Mesendoderm (in vitro differentiated cells): Measurements from ENCODE around the gene CFAP97D1.

Experiments
- DNase-seq: peaks from one replicate; pipeline ENCODE4 v3.0.0; 2013
- H2AK5ac ChIP-seq: 2 replicates; pipeline ENCODE4 v1.6.1; 2013; ENCODE audit warnings: low read length, inconsistent platforms
- H2BK120ac ChIP-seq: 2 replicates; pipeline ENCODE4 v1.6.1; 2013; ENCODE audit warnings: low read depth, mild to moderate bottlenecking, low read length, moderate library complexity, mixed read lengths
- H2BK15ac ChIP-seq: replicated peaks from 2 replicates; pipeline ENCODE4 v1.6.1; 2013; ENCODE audit warnings: low read depth, mild to moderate bottlenecking, moderate library complexity
- H2BK5ac ChIP-seq: 2 replicates; pipeline ENCODE4 v1.6.1; 2013; ENCODE audit warnings: low read length, inconsistent platforms
- H3K18ac ChIP-seq: 2 replicates; pipeline ENCODE4 v1.6.1; 2013; ENCODE audit warnings: mild to moderate bottlenecking, low read length, mixed read lengths
- H3K23ac ChIP-seq: one replicate; pipeline ENCODE4 v1.6.1; 2013; ENCODE audit warnings: low read length
- H3K27ac ChIP-seq: 2 replicates; pipeline ENCODE4 v1.5.1; 2013; ENCODE audit warnings: low read depth, mild to moderate bottlenecking, inconsistent platforms, low read length, moderate library complexity
- H3K27me3 ChIP-seq: 2 replicates; pipeline ENCODE4 v1.6.1; 2013; ENCODE audit warnings: low read length, control low read depth, mild to moderate bottlenecking, inconsistent platforms; ENCODE audit not compliant: insufficient read depth, poor library complexity
- H3K36me3 ChIP-seq: 2 replicates; pipeline ENCODE4 v1.6.1; 2013; ENCODE audit warnings: low read length, inconsistent platforms; ENCODE audit not compliant: control insufficient read depth, insufficient read depth
- H3K4ac ChIP-seq: one replicate; pipeline ENCODE4 v1.6.1; 2013; ENCODE audit warnings: low read depth, mild to moderate bottlenecking, low read length, moderate library complexity
- H3K4me1 ChIP-seq: 2 replicates; pipeline ENCODE4 v1.6.1; 2013; ENCODE audit warnings: low read depth, low read length, inconsistent platforms; ENCODE audit not compliant: control insufficient read depth
- H3K4me2 ChIP-seq: 2 replicates; pipeline ENCODE4 v1.6.1; 2013; ENCODE audit warnings: low read length
- H3K4me3 ChIP-seq: 2 replicates; pipeline ENCODE4 v1.5.1; 2013; ENCODE audit warnings: mild to moderate bottlenecking, low read length
- H3K56ac ChIP-seq: one replicate; pipeline ENCODE4 v1.6.1; 2013; ENCODE audit warnings: low read length
- H3K79me1 ChIP-seq: 2 replicates; pipeline ENCODE4 v1.6.1; 2013; ENCODE audit warnings: low read length, inconsistent platforms
- H3K79me2 ChIP-seq: 2 replicates; pipeline ENCODE4 v1.6.1; 2013; ENCODE audit warnings: mild to moderate bottlenecking, low read length; ENCODE audit not compliant: control insufficient read depth, insufficient read depth
- H3K9ac ChIP-seq: 2 replicates; pipeline ENCODE4 v1.6.1; 2013; ENCODE audit warnings: low read length, inconsistent platforms
- H4K5ac ChIP-seq: one replicate; pipeline ENCODE4 v1.6.1; 2013; ENCODE audit warnings: low read length
- H4K8ac ChIP-seq: one replicate; pipeline ENCODE4 v1.6.1; 2013; ENCODE audit warnings: low read depth, mild to moderate bottlenecking, control low read depth, low read length, moderate library complexity
- WGBS: extraction: QIAGEN DNeasy Blood & Tissue Kit; methylation state at CpG from one replicate; pipeline ENCODE4 v1.1.7; 2013; ENCODE audit warnings: low lambda C conversion rate, missing lambda C conversion rate; ENCODE audit not compliant: insufficient coverage; ENCODE audit errors: extremely low coverage; 5-methylcytosine and 5-hydroxymethylcytosine counted together

Gene CFAP97D1

GRCh38 chr17:43827596-43827995 is 47.4 kb downstream of the CFAP97D1 start:
- H4K5ac ChIP-seq, result no peak overlapping the region
- no peaks in the 10 kb centered on the region for H3K36me3 ChIP-seq
- no peak overlapping the region for H4K8ac ChIP-seq
- no peak overlapping the region for H3K9ac ChIP-seq
- no peaks in the 10 kb centered on the region for H3K79me1 ChIP-seq
- H2AK5ac ChIP-seq, result no peak overlapping the region
- H3K4ac ChIP-seq, result no peak overlapping the region
- no peak overlapping the region for H2BK5ac ChIP-seq
- DNase-seq, result no peak
- no peak overlapping the region for H3K27ac ChIP-seq
- H3K18ac ChIP-seq, result no peak overlapping the region
- H3K4me3 ChIP-seq, result no peak overlapping the region
- no peak overlapping the region for H2BK15ac ChIP-seq
- no peak overlapping the region for H3K56ac ChIP-seq
- no peak overlapping the region for H3K4me2 ChIP-seq
- WGBS, result no CpG with 5 or more reads among the region's 9 CpGs
- no peak overlapping the region for H2BK120ac ChIP-seq
- H3K27me3 ChIP-seq, result no peaks in the 10 kb centered on the region
- H3K4me1 ChIP-seq, result no peaks in the 10 kb centered on the region
- no peaks in the 10 kb centered on the region for H3K79me2 ChIP-seq
- H3K23ac ChIP-seq, result no peak overlapping the region

DNA sequence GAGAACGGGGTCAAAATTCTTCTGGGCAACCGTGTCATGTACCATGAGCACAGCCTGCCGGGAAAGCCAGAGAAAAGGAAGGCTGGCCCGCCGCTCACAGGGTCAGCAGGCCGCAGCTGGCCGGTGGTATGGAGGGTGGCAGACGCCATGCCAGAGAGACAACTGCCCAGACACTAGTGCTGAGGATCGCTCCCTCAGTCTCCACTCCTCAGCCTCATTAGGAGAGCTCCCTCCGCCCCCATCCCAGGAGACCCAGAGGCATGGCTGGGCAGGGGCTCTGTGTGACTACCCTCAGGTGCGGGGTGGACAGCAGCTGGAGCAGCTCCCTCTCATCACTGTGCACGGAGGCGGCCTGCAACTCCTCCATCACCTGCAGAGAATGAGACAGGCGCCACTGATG is 49.5 kb downstream of the CFAP97D1 start:
- Histone ChIP-seq H3K27ac (no peak overlapping the region), H3K4me3 (no peak overlapping the region), H3K79me1 (no peaks in the 10 kb centered on the region), H4K8ac (no peak overlapping the region), H3K4ac (no peak overlapping the region), H3K79me2 (no peaks in the 10 kb centered on the region), H3K9ac (no peak overlapping the region), H2BK5ac (no peak overlapping the region), H3K27me3 (peaks cover 2% of the 10 kb centered on the region), H3K4me2 (no peak overlapping the region), H3K56ac (no peak overlapping the region), H3K23ac (no peak overlapping the region), H3K18ac (no peak overlapping the region), H2BK120ac (no peak overlapping the region), H4K5ac (no peak overlapping the region), H3K36me3 (no peaks in the 10 kb centered on the region), H2BK15ac (no peak overlapping the region), H3K4me1 (no peaks in the 10 kb centered on the region), H2AK5ac (no peak overlapping the region)
- WGBS, result no CpG with 5 or more reads among the region's 14 CpGs
- no peak for DNase-seq

GRCh38 chr17:43830510-43831140 is 50.4 kb downstream of the CFAP97D1 start:
- WGBS, result no CpG with 5 or more reads among the region's 7 CpGs
- Histone ChIP-seq H2BK120ac (no peak overlapping the region), H2AK5ac (no peak overlapping the region), H3K79me2 (no peaks in the 10 kb centered on the region), H4K5ac (no peak overlapping the region), H2BK15ac (no peak overlapping the region), H3K18ac (no peak overlapping the region), H3K36me3 (no peaks in the 10 kb centered on the region), H4K8ac (no peak overlapping the region), H3K56ac (no peak overlapping the region), H3K23ac (no peak overlapping the region), H3K4me1 (no peaks in the 10 kb centered on the region), H3K27me3 (peaks cover 2% of the 10 kb centered on the region), H3K79me1 (no peaks in the 10 kb centered on the region), H3K4me3 (no peak overlapping the region), H3K9ac (no peak overlapping the region), H3K4ac (no peak overlapping the region), H3K27ac (no peak overlapping the region), H2BK5ac (no peak overlapping the region), H3K4me2 (no peak overlapping the region)
- DNase-seq, result peak; percentile 6

DNA sequence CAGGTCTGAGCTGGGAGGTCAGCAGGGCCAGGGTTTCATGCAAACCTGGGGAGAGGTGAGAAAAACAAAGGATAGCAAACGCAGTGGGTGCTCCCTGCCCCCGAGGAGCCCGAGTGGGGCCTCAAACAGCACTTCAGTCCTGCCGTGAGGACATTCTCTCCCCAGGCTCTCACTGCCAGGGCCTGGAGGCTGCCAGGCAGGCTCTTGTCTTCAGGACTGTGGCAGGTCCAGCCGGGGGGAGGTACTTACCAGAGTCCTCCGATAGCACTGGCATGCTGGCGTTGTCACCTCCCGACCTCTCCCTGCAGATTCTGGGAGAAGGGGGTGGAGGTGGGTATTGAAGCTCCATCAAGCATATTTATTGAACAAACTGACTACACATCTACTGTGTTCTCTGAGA is 51.4 kb downstream of the CFAP97D1 start:
- Histone ChIP-seq H3K56ac (no peak overlapping the region), H4K8ac (no peak overlapping the region), H3K79me1 (no peaks in the 10 kb centered on the region), H2BK120ac (no peak overlapping the region), H3K4me2 (no peak overlapping the region), H3K79me2 (no peaks in the 10 kb centered on the region), H3K18ac (no peak overlapping the region), H4K5ac (no peak overlapping the region), H3K27me3 (peaks cover 2% of the 10 kb centered on the region), H3K36me3 (no peaks in the 10 kb centered on the region), H3K4me3 (no peak overlapping the region), H3K9ac (no peak overlapping the region), H2BK15ac (no peak overlapping the region), H3K27ac (no peak overlapping the region), H3K4me1 (no peaks in the 10 kb centered on the region), H2AK5ac (no peak overlapping the region), H2BK5ac (no peak overlapping the region), H3K23ac (no peak overlapping the region), H3K4ac (no peak overlapping the region)
- peak; percentile 11 for DNase-seq
- no CpG with 5 or more reads among the region's 8 CpGs for WGBS

DNA sequence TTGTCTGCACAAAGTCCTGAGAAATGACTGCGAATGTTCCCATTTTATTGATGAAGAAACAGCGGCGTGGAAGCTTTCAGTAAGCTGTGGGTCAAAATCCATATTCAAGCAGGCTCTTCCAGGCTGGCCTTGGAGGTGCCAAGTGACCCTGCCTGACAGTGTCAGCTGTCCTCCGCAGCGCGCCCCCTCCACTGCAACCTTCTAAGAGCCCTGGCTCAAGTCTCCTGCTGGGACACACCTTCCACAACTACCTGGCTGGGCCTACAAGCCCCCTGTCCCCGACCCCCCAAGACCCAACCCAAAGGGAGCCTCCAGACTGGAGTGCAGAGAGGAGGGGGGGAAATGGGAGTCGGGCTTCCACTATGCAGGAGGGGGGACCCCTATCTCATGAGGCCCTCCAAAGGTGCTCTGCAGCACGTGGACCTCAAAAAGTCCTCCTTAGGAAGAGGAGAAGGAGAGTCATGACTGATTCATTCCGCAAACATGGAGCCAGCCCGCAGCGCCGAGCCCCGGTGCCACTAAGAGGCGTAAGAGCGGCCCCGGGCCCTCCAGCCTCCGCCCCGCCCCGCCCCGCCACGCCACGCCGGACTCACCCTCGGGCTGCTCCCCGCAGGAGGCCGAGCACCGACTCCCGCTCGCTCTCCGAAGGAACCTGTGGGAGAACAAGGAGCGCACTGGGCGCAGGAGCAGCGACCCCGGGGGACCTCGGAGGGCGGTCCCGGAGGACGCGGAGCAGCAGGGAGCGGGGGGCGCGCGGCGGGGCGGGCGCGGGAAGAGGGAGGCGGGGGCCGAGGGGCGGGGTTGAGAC is 52.1 kb downstream of the CFAP97D1 start:
- Histone ChIP-seq H3K27ac (no peak overlapping the region), H2AK5ac (no peak overlapping the region), H3K56ac (peak overlapping the region; percentile 86), H2BK120ac (no peak overlapping the region), H3K23ac (no peak overlapping the region), H4K8ac (no peak overlapping the region), H3K4me1 (no peaks in the 10 kb centered on the region), H3K36me3 (no peaks in the 10 kb centered on the region), H3K9ac (peak overlapping the region; percentile 72), H3K4me2 (peak overlapping the region; percentile 67), H2BK5ac (no peak overlapping the region), H2BK15ac (no peak overlapping the region), H4K5ac (no peak overlapping the region), H3K27me3 (peaks cover 2% of the 10 kb centered on the region), H3K4me3 (peak overlapping the region; percentile 56), H3K79me1 (no peaks in the 10 kb centered on the region), H3K79me2 (no peaks in the 10 kb centered on the region), H3K4ac (no peak overlapping the region), H3K18ac (peak overlapping the region; percentile 45)
- DNase-seq, result peak; percentile 19
- WGBS, result no CpG with 5 or more reads among the region's 51 CpGs
